Keratinocyte (primary cell): ENCODE measurements around the gene CYP4F8. TPM values are rescaled to one million over a fixed set of nuclear protein-coding genes. Genes with fewer than 3 reads are reported as not detected.
"Not testable (repeated sequence)": the region's sequence is repeated elsewhere in the genome, so short reads cannot be mapped to it uniquely, and the experiment has no call there.

ENCODE experiments used
- DNase-seq: peaks from one replicate; pipeline ENCODE4 v3.0.0-alpha.2; 2011; ENCODE audit warnings: low read depth, missing footprints, low spot score
- FAIRE-seq: peaks from 2 replicates; lab custom pipeline; 2011; peaks lifted over from hg19 to GRCh38; lab: Jason Lieb, UNC
- H2AFZ ChIP-seq: 2 replicates; pipeline ENCODE4 v1.6.0; 2012; ENCODE audit warnings: low read length, control low read depth, inconsistent platforms; ENCODE audit not compliant: control insufficient read depth
- H3K27ac ChIP-seq: 2 replicates; pipeline ENCODE4 v1.5.1; 2011; ENCODE audit warnings: low read length; ENCODE audit not compliant: control insufficient read depth, insufficient read depth
- H3K27me3 ChIP-seq: 3 replicates; pipeline ENCODE4 v1.6.0; 2011; ENCODE audit warnings: low read length; ENCODE audit not compliant: control insufficient read depth, insufficient read depth; ENCODE audit errors: extremely low read depth
- H3K36me3 ChIP-seq, 2 experiments: 2 replicates in 1 of 2; 3 replicates in 1 of 2; pipeline ENCODE4 v1.5.1; 2011; ENCODE audit warnings: low read length in 2 of 2, mild to moderate bottlenecking in 1 of 2; ENCODE audit not compliant: control insufficient read depth in 2 of 2, insufficient read depth in 2 of 2; ENCODE audit errors: extremely low read depth in 1 of 2
- H3K4me1 ChIP-seq: 3 replicates; pipeline ENCODE4 v1.5.1; 2011; ENCODE audit warnings: low read length; ENCODE audit not compliant: control insufficient read depth, insufficient read depth; ENCODE audit errors: extremely low read depth
- H3K4me2 ChIP-seq: 3 replicates; pipeline ENCODE4 v1.6.0; 2011; ENCODE audit warnings: low read depth, low read length; ENCODE audit not compliant: control insufficient read depth, insufficient read depth; ENCODE audit errors: extremely low read depth
- H3K4me3 ChIP-seq, 3 experiments: fragments of 200-600 bp in 1 of 3; sonication (generic) in 1 of 3; 2 replicates in 2 of 3; 3 replicates in 1 of 3; pipeline ENCODE4 v1.5.1; 2011 to 2016; ENCODE audit warnings: low read length in 3 of 3, mild to moderate bottlenecking in 3 of 3, control low read depth in 2 of 3, inconsistent platforms in 1 of 3, low read depth in 1 of 3, mixed read lengths in 1 of 3, mixed run types in 1 of 3, moderate library complexity in 1 of 3; ENCODE audit not compliant: control insufficient read depth in 2 of 3, insufficient read depth in 2 of 3; ENCODE audit errors: extremely low read depth in 1 of 3
- H3K79me2 ChIP-seq: 2 replicates; pipeline ENCODE4 v1.6.0; 2012; ENCODE audit warnings: low read length; ENCODE audit not compliant: control insufficient read depth, insufficient read depth
- H3K9ac ChIP-seq: 3 replicates; pipeline ENCODE4 v1.6.0; 2011; ENCODE audit warnings: low read length; ENCODE audit not compliant: control insufficient read depth, insufficient read depth; ENCODE audit errors: extremely low read depth
- H3K9me1 ChIP-seq: 3 replicates; pipeline ENCODE4 v1.6.0; 2011; ENCODE audit warnings: low read length; ENCODE audit not compliant: control insufficient read depth, insufficient read depth; ENCODE audit errors: extremely low read depth
- H3K9me3 ChIP-seq: 2 replicates; pipeline ENCODE4 v1.5.1; 2012; ENCODE audit warnings: low read depth, low read length; ENCODE audit not compliant: control insufficient read depth
- H4K20me1 ChIP-seq: 3 replicates; pipeline ENCODE4 v1.6.0; 2011; ENCODE audit warnings: low read length; ENCODE audit not compliant: control insufficient read depth, insufficient read depth; ENCODE audit errors: extremely low read depth
- EZH2 ChIP-seq: IDR thresholded peaks from one replicate; pipeline ENCODE4 v1.6.1; 2012; ENCODE audit warnings: inconsistent platforms, mild to moderate bottlenecking, low read length, moderate library complexity
- dilution Hi-C: fragments of 300-500 bp; cut with MboI; formaldehyde crosslinking; loops from one replicate; pipeline ENCODE4 v1.7.0; 2020; ENCODE audit warnings: low sequenced_read_pairs; ENCODE audit not compliant: extremely low pct_ligation_motif_present
- polyA plus RNA-seq, 5 experiments: library from polyadenylated mRNA; depleted of rRNA in 3 of 5; stranded (reverse) in 3 of 5; stranded (forward) in 1 of 5; unstranded in 1 of 5; fragments of >200 nt; gene quantifications; 1 replicate in 1 of 5; 2 replicates in 3 of 5; 3 replicates in 1 of 5; pipeline versions ENCODE4 v1.2.1 to v1.2.3, GENCODE V29; 2011 to 2012; ENCODE audit warnings: missing spikeins in 2 of 5, low read depth in 1 of 5, low replicate concordance in 1 of 5
- small RNA-seq, 3 experiments: library from RNA; depleted of rRNA; stranded (forward); fragments of <200 nt; gene quantifications; one replicate each; pipeline ENCODE3, GENCODE V24; 2012; ENCODE audit warnings: low read depth in 3 of 3, low replicate concordance in 1 of 3; ENCODE audit not compliant: insufficient read length in 3 of 3
- TF ChIP-seq, protein P1 (sequence below), 3 experiments: IDR thresholded peaks in 1 of 3; conservative IDR thresholded peaks in 1 of 3; optimal IDR thresholded peaks in 1 of 3; 2 replicates in 2 of 3; 3 replicates in 1 of 3; pipeline versions ENCODE3 to v1.5.1; 2011; ENCODE audit warnings: low read length in 3 of 3, mild to moderate bottlenecking in 3 of 3, moderate library complexity in 2 of 3, control low read depth in 1 of 3, inconsistent platforms in 1 of 3; ENCODE audit not compliant: insufficient read depth in 2 of 3; ENCODE audit errors: extremely low read depth in 1 of 3

Gene CYP4F8
- polyA plus RNA-seq, 1 donor (not counting 4 experiments of a cell fraction or from before 2014, with no cell fraction given): not detected

DNA sequence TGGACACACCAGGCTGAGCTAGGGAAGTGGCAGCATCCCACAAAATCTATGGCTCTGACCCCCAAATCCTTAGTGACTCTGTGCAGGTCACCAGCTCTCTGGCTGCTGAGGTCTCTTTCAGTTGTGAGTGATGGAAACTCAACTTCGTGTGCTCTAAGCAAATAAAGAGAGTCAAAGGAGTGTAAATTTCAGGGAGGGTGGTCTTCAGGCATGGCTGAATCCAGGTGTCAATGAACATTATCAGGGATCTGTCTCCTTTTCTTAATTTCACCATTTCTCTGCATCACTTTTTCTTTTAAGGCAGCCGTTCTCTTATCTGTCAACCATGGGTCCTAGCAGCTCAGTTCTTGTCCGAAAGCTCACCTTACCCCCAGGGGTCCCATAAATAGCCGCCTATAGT, 64.1 kb downstream of the CYP4F8 start:
- Histone ChIP-seq H3K9me1 (no peaks in the 10 kb centered on the region), H2AFZ (no peak overlapping the region)
- no peak for FAIRE-seq

DNA sequence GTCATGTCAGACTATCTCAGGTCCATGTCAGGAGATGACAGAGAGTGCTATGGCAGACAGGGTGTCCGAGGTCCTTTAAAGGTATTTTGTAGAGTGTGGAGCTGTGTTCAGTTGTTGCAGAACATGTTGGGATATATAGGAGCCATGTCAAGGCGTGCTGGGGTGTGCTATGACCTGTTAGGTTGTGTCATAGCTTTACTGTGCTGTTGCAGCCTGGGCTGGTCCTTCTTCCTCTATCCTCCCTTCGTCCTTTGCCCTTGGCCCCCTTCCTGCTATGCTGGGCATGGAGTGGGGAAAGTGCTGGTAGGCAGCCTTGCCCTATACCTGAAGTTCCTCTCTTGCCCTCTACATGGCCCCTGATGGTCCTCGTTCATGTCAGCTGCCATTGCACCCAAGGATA, 64.8 kb downstream of the CYP4F8 start:
- FAIRE-seq, H3K4me3 ChIP-seq, H3K4me1 ChIP-seq, H3K4me2 ChIP-seq, dilution Hi-C loops, H4K20me1 ChIP-seq, H3K27me3 ChIP-seq, H2AFZ ChIP-seq, DNase-seq, H3K9me3 ChIP-seq, H3K36me3 ChIP-seq, H3K27ac ChIP-seq, H3K9ac ChIP-seq, H3K9me1 ChIP-seq, H3K79me2 ChIP-seq: not testable (repeated sequence)

More for the DNA sequence above, 64.1 kb downstream of the CYP4F8 start:
- Histone ChIP-seq H3K9me3 (no peaks in the 10 kb centered on the region), H3K4me2 (no peak overlapping the region), H3K4me3 (no peak overlapping the region), H4K20me1 (no peaks in the 10 kb centered on the region), H3K4me1 (no peaks in the 10 kb centered on the region), H3K27me3 (peaks cover 4% of the 10 kb centered on the region), H3K79me2 (no peaks in the 10 kb centered on the region), H3K27ac (no peak overlapping the region), H3K36me3 (no peaks in the 10 kb centered on the region), H3K9ac (no peak overlapping the region)
- dilution Hi-C loops: no loop called here
- TF ChIP-seq, protein P1, sequence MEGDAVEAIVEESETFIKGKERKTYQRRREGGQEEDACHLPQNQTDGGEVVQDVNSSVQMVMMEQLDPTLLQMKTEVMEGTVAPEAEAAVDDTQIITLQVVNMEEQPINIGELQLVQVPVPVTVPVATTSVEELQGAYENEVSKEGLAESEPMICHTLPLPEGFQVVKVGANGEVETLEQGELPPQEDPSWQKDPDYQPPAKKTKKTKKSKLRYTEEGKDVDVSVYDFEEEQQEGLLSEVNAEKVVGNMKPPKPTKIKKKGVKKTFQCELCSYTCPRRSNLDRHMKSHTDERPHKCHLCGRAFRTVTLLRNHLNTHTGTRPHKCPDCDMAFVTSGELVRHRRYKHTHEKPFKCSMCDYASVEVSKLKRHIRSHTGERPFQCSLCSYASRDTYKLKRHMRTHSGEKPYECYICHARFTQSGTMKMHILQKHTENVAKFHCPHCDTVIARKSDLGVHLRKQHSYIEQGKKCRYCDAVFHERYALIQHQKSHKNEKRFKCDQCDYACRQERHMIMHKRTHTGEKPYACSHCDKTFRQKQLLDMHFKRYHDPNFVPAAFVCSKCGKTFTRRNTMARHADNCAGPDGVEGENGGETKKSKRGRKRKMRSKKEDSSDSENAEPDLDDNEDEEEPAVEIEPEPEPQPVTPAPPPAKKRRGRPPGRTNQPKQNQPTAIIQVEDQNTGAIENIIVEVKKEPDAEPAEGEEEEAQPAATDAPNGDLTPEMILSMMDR (optimal IDR thresholded peaks at IDR 0.05 in 1 of 3, IDR thresholded peaks at IDR 0.05 in 1 of 3, conservative IDR thresholded peaks at IDR 0.05 in 1 of 3; ENCODE audit: extremely low read depth in 1 of 3, insufficient read depth in 2 of 3, low read length in 3 of 3): no peak
- TF ChIP-seq EZH2: no peak
- no peak for DNase-seq

Small RNAs within 50 kb of the gene (small RNA-seq; reads per million reads assigned to genes)
- gene AD000091.1: 0 reads per million in 3 experiments

Other genes with a start within 250 kb of the CYP4F8 start
- gene AKAP8, start 235.4 kb upstream of the CYP4F8 start, polyA plus RNA-seq: 16.8 to 18.1 TPM (median 18.1 TPM) in 3 replicates
- 28.4 to 48.2 TPM (median 44.3 TPM) in 3 replicates for gene AKAP8L, start 196.2 kb upstream of the CYP4F8 start, polyA plus RNA-seq
- gene WIZ, start 165.3 kb upstream of the CYP4F8 start, polyA plus RNA-seq: 5.1 to 10.6 TPM (median 7.5 TPM) in 3 replicates
- 0.04 TPM in 1 of 3 replicates, not detected in the others for gene RASAL3, start 150.7 kb upstream of the CYP4F8 start, polyA plus RNA-seq
- not detected in 3 replicates for gene PGLYRP2, start 135.7 kb upstream of the CYP4F8 start, polyA plus RNA-seq
- 0.43 to 0.62 TPM (median 0.59 TPM) in 3 replicates for gene CYP4F22, start 106.7 kb upstream of the CYP4F8 start, polyA plus RNA-seq
- 0.32 to 1.1 TPM (median 0.76 TPM) in 3 replicates for gene CYP4F3, start 25.7 kb downstream of the CYP4F8 start, polyA plus RNA-seq
- 0.85 to 2.0 TPM (median 1.9 TPM) in 3 replicates for gene CYP4F12, start 57.9 kb downstream of the CYP4F8 start, polyA plus RNA-seq
- gene OR10H2, start 112.8 kb downstream of the CYP4F8 start, polyA plus RNA-seq: not detected in 3 replicates
- not detected in 3 replicates for gene OR10H3, start 122.8 kb downstream of the CYP4F8 start, polyA plus RNA-seq
- gene OR10H5, start 172.4 kb downstream of the CYP4F8 start, polyA plus RNA-seq: not detected in 3 replicates
- gene OR10H1, start 200.4 kb downstream of the CYP4F8 start, polyA plus RNA-seq: not detected in 3 replicates